ENCODE results near the gene DDA1. TPM values are rescaled to one million over a fixed set of nuclear protein-coding genes. Genes with fewer than 3 reads are reported as not detected.

DDA1 gene
- total RNA-seq, 1 donor from 2014 or later = 21.9 TPM

GRCh38 chr19:17357078-17357666 is 47.8 kb downstream of the DDA1 start:
- Histone ChIP-seq H3K9me3 (ENCODE audit: low read depth) (no peaks in the 10 kb centered on the region), H3K4me2 (no peak overlapping the region), H3K36me3 (no peaks in the 10 kb centered on the region), H3K9ac (no peak overlapping the region), H3F3A (ENCODE audit: low read depth) (no peaks in the 10 kb centered on the region), H3K4me1 (no peaks in the 10 kb centered on the region), H4K20me1 (ENCODE audit: low read depth) (no peaks in the 10 kb centered on the region), H3K4me3 (no peak overlapping the region), H3K79me2 (ENCODE audit: low read depth) (no peaks in the 10 kb centered on the region), H3K27me3 (no peaks in the 10 kb centered on the region), H2AFZ (replicated peaks) (no peak overlapping the region), H3K27ac (no peak overlapping the region)
- no peak overlapping the region for H3K27ac Mint-ChIP-seq
- peaks cover 6% of the 10 kb centered on the region for H3K4me1 Mint-ChIP-seq
- no peak for DNase-seq (ENCODE audit: low spot score)
- no peak overlapping the region for H3K4me3 Mint-ChIP-seq
- no peak for TF ChIP-seq EZH2phosphoT487 (IDR thresholded peaks at IDR 0.05)
- TF ChIP-seq EZH2 (IDR thresholded peaks at IDR 0.05) = no peak
- no peak for TF ChIP-seq CTCF (IDR thresholded peaks at IDR 0.05)
- H3K36me3 Mint-ChIP-seq = no peaks in the 10 kb centered on the region
- H3K27me3 Mint-ChIP-seq (ENCODE audit: insufficient read depth, low read depth) = peaks cover 4% of the 10 kb centered on the region
- no peaks in the 10 kb centered on the region for H3K9me3 Mint-ChIP-seq

DNA sequence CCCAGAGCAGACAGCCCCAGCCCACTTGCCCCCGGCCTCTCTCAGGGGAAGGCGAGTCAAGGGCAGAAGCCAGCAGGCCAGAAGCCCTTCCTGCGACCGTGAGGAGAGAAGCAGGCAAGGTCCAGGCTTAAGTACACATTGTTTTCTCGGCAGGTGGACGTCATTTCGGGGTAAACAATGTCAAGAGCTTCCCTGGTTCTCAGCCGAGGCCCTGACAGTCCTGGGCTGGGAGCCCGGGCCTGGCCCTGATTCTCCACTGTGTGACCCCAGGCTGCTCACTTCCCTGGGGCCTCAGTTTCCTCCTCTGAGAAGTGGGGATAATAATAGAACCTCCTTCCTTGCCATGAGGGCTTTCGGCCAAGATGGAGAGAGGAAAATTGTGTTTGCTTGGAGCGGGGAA is 48.4 kb downstream of the DDA1 start:
- H3K4me1 Mint-ChIP-seq = peaks cover 6% of the 10 kb centered on the region
- no peak overlapping the region for H3K4me3 ChIP-seq
- no peak overlapping the region for H3K4me3 Mint-ChIP-seq
- H3K9me3 Mint-ChIP-seq = no peaks in the 10 kb centered on the region
- no peaks in the 10 kb centered on the region for H3K36me3 ChIP-seq
- H3K4me2 ChIP-seq = no peak overlapping the region
- H3K27me3 ChIP-seq = no peaks in the 10 kb centered on the region
- no peaks in the 10 kb centered on the region for H3K79me2 ChIP-seq (ENCODE audit: low read depth)
- H3K27ac ChIP-seq = no peak overlapping the region
- H3K9me3 ChIP-seq (ENCODE audit: low read depth) = no peaks in the 10 kb centered on the region
- peaks cover 8% of the 10 kb centered on the region for H3K27me3 Mint-ChIP-seq (ENCODE audit: insufficient read depth, low read depth)
- no peaks in the 10 kb centered on the region for H3K4me1 ChIP-seq
- no peak overlapping the region for H3K9ac ChIP-seq
- H3F3A ChIP-seq (ENCODE audit: low read depth) = no peaks in the 10 kb centered on the region
- no peak overlapping the region for H2AFZ ChIP-seq (replicated peaks)
- TF ChIP-seq EZH2phosphoT487 (IDR thresholded peaks at IDR 0.05) = no peak
- no peak for TF ChIP-seq CTCF (IDR thresholded peaks at IDR 0.05)
- no peak for TF ChIP-seq EZH2 (IDR thresholded peaks at IDR 0.05)
- no peak for DNase-seq (ENCODE audit: low spot score)
- H3K27ac Mint-ChIP-seq = no peak overlapping the region
- H4K20me1 ChIP-seq (ENCODE audit: low read depth) = no peaks in the 10 kb centered on the region
- H3K36me3 Mint-ChIP-seq = no peaks in the 10 kb centered on the region

GRCh38 chr19:17358395-17358794 is 49.0 kb downstream of the DDA1 start:
- Mint-ChIP-seq H3K27ac (no peak overlapping the region), H3K36me3 (no peaks in the 10 kb centered on the region), H3K4me3 (no peak overlapping the region), H3K9me3 (no peaks in the 10 kb centered on the region), H3K4me1 (peaks cover 4% of the 10 kb centered on the region), H3K27me3 (ENCODE audit: insufficient read depth, low read depth) (peaks cover 4% of the 10 kb centered on the region)
- no peak overlapping the region for H3K4me2 ChIP-seq
- DNase-seq (ENCODE audit: low spot score) = no peak
- TF ChIP-seq EZH2 (IDR thresholded peaks at IDR 0.05) (no peak), EZH2phosphoT487 (IDR thresholded peaks at IDR 0.05) (no peak), CTCF (IDR thresholded peaks at IDR 0.05) (no peak)
- no peak overlapping the region for H3K4me3 ChIP-seq
- no peaks in the 10 kb centered on the region for H4K20me1 ChIP-seq (ENCODE audit: low read depth)
- no peak overlapping the region for H2AFZ ChIP-seq (replicated peaks)
- no peaks in the 10 kb centered on the region for H3F3A ChIP-seq (ENCODE audit: low read depth)
- H3K4me1 ChIP-seq = no peaks in the 10 kb centered on the region
- no peaks in the 10 kb centered on the region for H3K9me3 ChIP-seq (ENCODE audit: low read depth)
- no peak overlapping the region for H3K9ac ChIP-seq
- no peaks in the 10 kb centered on the region for H3K79me2 ChIP-seq (ENCODE audit: low read depth)
- no peak overlapping the region for H3K27ac ChIP-seq
- H3K27me3 ChIP-seq = no peaks in the 10 kb centered on the region
- no peaks in the 10 kb centered on the region for H3K36me3 ChIP-seq
